GM19395 (cell line): Measurements from ENCODE around the gene SAG.

ENCODE experiments used
- ATAC-seq: cut with Tn5 transposase; IDR thresholded peaks from one replicate; pipeline ENCODE4 v1.9.1; 2021; ENCODE audit warnings: mild to moderate bottlenecking, moderate library complexity; ENCODE audit not compliant: unreplicated experiment

Gene SAG

GRCh38 chr2:233307565-233307964 is at the start of gene SAG:
Gene SAG, plus strand, starts transcription at chr2:233307816. Its CDS starts 1,374 bp downstream, at chr2:233309190.
- no peak for ATAC-seq

GRCh38 chr2:233258211-233258610 is 49.4 kb upstream of the SAG start:
- no peak for ATAC-seq

- ATAC-seq: no peak
Measured at GRCh38 chr2:233259730-233260129, 47.9 kb upstream of the SAG start.

GRCh38 chr2:233260661-233261060 is 47.0 kb upstream of the SAG start:
- ATAC-seq: no peak

GRCh38 chr2:233261819-233262555 is 45.6 kb upstream of the SAG start:
- peak; percentile 80 for ATAC-seq

- no peak for ATAC-seq
Measured at GRCh38 chr2:233262562-233262961, 45.1 kb upstream of the SAG start.

GRCh38 chr2:233263045-233263570 is 44.5 kb upstream of the SAG start:
- no peak for ATAC-seq

GRCh38 chr2:233264667-233265066 is 42.9 kb upstream of the SAG start:
- no peak for ATAC-seq

GRCh38 chr2:233265899-233266431 is 41.7 kb upstream of the SAG start:
- ATAC-seq: no peak

GRCh38 chr2:233266481-233266880 is 41.1 kb upstream of the SAG start:
- no peak for ATAC-seq

- peak; percentile 84 for ATAC-seq
Measured at GRCh38 chr2:233267516-233268245, 39.9 kb upstream of the SAG start.

- ATAC-seq: no peak
Measured at GRCh38 chr2:233270366-233270765, 37.2 kb upstream of the SAG start.

- ATAC-seq: no peak
Measured at GRCh38 chr2:233270951-233271350, 36.7 kb upstream of the SAG start.

GRCh38 chr2:233271693-233272092 is 35.9 kb upstream of the SAG start:
- ATAC-seq: no peak

GRCh38 chr2:233273120-233273519 is 34.5 kb upstream of the SAG start:
- no peak for ATAC-seq

- ATAC-seq: no peak
Measured at GRCh38 chr2:233275223-233275622, 32.4 kb upstream of the SAG start.

- no peak for ATAC-seq
Measured at GRCh38 chr2:233278921-233279320, 28.7 kb upstream of the SAG start.

GRCh38 chr2:233280114-233280693 is 27.4 kb upstream of the SAG start:
- no peak for ATAC-seq

- ATAC-seq: no peak
Measured at GRCh38 chr2:233281553-233281952, 26.1 kb upstream of the SAG start.

- ATAC-seq: no peak
Measured at GRCh38 chr2:233281992-233282603, 25.5 kb upstream of the SAG start.

- ATAC-seq: no peak
Measured at GRCh38 chr2:233285921-233286320, 21.7 kb upstream of the SAG start.
